Uterus (tissue), 2 donors: Measurements from ENCODE around the gene MRGPRG.

Experiments
- POLR2A ChIP-seq, 2 donors: fragments of 450-650 bp; IDR thresholded peaks; one replicate each; pipeline ENCODE4 v1.6.1; 2016; ENCODE audit warnings: antibody characterized with exemption in 2 of 2, mild to moderate bottlenecking in 1 of 2, moderate library complexity in 1 of 2
- TF ChIP-seq, protein P1 (sequence below), 4 experiments: fragments of 200-600 bp in 2 of 4; fragments of 450-650 bp in 2 of 4; sonication (generic) in 2 of 4; IDR thresholded peaks; one replicate each; pipeline ENCODE4 v1.5.1; 2016 to 2019; ENCODE audit warnings: antibody characterized with exemption in 4 of 4, mild to moderate bottlenecking in 2 of 4, moderate library complexity in 1 of 4

DNA sequence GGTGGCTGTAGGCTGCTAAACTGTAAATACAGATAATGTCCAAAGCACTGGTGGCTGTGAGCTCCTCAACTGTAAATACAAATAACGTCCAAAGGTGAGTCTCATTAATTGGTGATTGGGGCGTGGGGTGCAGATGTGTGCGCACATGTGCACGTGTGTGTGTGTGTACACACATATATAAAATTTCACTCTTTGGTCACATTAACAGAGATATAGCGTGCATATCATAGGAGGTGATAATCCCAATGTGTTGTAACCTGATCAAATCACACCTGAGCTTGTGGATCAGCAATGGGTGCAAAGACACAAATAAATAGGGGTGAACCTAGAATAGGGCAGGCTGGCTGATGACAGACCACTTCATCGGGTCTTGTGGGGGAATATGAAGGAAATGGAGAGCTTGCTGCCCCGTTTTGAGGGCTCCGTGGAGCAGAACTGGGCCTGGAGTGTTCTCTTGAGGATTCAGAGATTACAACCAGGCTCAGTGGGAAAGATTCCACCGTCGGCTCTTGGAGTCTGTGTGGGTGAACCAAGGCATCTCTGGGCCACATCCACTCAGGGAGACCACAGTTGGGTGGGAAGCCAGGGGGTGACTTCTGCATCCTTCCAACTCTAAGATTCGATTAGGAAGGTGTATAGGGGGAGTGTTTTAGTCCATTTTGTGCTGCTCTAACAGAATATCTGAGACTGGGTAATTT lies 28.6 kb downstream of the MRGPRG start:
- TF ChIP-seq, protein P1, sequence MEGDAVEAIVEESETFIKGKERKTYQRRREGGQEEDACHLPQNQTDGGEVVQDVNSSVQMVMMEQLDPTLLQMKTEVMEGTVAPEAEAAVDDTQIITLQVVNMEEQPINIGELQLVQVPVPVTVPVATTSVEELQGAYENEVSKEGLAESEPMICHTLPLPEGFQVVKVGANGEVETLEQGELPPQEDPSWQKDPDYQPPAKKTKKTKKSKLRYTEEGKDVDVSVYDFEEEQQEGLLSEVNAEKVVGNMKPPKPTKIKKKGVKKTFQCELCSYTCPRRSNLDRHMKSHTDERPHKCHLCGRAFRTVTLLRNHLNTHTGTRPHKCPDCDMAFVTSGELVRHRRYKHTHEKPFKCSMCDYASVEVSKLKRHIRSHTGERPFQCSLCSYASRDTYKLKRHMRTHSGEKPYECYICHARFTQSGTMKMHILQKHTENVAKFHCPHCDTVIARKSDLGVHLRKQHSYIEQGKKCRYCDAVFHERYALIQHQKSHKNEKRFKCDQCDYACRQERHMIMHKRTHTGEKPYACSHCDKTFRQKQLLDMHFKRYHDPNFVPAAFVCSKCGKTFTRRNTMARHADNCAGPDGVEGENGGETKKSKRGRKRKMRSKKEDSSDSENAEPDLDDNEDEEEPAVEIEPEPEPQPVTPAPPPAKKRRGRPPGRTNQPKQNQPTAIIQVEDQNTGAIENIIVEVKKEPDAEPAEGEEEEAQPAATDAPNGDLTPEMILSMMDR (IDR thresholded peaks at IDR 0.05), result no peak
- TF ChIP-seq POLR2A (IDR thresholded peaks at IDR 0.05), result no peak
